Kidney glomerular epithelial cell (primary cell): Measurements from ENCODE around the gene MYO1D.
A peak's percentile ranks its signal among the peaks of the same experiment; 100 is the strongest.

Experiments used
- DNase-seq: peaks from one replicate; lab custom pipeline; 2025; lab: John Stamatoyannopoulos, UW

Gene MYO1D

DNA sequence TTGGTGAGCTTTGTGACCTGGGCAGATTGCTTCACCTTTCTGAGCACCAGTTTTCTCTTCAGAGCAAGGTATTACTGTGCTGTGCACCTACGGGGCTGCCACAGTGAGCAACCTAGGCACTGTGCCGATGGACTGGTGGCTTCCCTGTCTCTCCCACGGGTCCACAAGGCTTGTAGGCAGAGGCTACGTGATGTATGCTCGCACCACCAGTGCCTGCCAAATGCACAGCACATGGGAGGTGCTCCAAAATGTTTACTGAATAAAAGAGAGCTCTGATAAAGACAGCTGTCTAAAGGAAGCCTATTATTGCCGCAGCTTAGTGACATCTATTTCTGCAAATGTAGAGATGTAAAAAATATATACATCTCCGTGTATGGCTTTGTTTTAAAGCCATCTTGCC lies 251.0 kb downstream of the MYO1D start:
- no peak for DNase-seq

DNA sequence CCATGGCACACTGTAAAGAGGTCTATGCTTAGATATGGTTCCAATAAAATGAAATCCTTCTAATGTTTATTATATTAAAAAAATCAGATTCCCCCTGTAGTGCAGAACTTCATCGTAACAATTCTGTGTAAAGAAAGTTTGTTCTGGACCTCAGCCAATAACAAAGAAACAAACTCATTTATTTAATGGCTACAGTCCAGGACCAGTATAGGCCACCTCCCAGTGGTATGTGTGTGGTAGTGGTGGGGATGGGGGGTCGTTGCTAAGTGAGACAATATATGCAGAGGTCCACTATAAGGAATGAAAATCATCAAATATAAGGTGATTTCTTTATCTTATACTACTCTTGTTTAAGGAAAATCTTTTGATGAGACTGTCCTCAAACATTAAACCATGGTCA lies 253.7 kb downstream of the MYO1D start:
- no peak for DNase-seq

DNA sequence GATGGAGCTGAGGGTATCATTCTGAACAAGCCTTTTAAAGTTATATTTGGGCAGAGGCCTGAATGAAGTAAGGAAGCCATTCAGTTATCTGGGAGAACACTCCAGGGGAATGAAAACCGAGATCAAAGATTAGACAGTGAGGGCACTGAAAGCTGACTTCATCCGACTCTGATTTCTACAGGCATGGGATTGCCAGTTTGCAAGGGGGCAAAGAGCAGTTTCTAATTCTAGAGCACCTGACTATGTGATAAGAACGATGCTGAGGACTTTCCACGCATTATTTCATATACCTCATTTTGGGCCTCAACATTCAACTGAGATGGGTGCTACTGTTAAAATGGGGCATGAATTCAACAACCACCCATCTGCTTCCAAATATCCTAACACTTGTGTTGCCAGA lies 254.4 kb downstream of the MYO1D start:
- no peak for DNase-seq

DNA sequence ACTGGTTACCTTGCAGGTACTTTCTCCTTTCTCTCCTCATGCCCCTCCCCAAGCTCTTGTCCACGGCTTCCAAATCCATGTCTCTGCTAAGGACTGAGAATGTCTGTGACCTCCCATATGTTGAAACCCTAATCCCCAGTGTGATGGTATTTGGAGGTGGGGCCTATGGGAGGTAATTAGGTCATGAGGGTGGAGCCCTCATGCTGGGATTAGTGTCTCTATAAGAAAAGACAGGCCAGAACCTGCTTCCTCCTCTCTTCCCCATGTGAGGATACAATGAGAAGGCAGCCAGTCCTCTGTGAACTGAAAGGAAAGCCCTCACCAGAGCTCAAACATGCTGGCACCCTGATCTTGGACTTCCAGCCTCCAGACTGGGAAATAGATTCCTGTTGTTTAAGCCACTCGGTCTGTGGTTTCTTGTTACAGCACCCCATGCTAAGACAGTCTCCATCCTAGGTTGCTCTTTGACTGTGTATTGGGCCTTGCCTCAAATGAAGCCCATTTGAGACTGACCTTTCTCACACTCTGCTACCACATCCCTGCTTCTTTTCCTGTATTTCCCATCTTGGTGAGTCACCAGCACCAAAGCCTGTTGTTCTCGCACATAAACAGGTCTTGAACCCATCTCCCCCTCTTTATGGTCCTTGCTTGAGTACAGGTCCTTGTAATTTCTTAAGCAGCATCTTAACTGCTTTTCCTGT lies 255.2 kb downstream of the MYO1D start:
- DNase-seq = no peak

DNA sequence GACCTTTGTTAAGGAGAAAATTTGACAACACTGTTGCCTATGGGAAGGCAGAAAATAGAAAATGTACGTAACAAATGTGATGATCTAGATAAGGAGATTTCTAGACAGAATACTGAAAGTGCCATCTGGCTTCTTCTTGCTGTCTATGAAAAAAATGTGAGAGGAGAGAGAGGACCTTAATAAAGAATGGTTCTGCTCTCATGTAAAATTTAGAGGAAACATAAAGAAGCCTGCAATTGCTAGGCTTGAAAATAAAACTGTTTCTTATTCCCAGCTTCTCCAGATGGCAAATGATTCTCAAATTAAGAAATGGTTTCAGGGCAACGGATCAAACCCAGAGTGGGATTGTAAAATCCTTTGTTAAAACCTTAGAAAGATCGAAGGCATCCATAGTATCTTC lies 261.6 kb downstream of the MYO1D start:
- no peak for DNase-seq

DNA sequence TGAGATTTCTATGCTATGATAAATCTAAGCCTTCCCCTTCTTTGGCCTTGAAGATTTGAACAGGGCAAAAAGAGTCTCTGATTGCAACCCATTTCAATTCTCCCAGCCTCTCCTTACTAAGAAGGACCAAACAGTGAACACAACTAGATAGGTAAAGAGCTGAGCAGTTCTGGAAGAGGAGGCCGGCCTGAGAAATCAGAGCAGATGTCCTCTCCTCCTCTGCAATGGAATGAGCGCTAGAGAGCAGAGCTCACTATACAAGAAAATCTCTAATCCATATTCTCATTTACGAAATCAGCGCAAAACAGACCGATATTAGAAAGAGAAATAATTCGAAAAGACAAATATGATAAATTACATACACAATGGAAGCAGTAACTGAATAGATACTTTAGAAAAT lies 266.0 kb downstream of the MYO1D start:
- no peak for DNase-seq

DNA sequence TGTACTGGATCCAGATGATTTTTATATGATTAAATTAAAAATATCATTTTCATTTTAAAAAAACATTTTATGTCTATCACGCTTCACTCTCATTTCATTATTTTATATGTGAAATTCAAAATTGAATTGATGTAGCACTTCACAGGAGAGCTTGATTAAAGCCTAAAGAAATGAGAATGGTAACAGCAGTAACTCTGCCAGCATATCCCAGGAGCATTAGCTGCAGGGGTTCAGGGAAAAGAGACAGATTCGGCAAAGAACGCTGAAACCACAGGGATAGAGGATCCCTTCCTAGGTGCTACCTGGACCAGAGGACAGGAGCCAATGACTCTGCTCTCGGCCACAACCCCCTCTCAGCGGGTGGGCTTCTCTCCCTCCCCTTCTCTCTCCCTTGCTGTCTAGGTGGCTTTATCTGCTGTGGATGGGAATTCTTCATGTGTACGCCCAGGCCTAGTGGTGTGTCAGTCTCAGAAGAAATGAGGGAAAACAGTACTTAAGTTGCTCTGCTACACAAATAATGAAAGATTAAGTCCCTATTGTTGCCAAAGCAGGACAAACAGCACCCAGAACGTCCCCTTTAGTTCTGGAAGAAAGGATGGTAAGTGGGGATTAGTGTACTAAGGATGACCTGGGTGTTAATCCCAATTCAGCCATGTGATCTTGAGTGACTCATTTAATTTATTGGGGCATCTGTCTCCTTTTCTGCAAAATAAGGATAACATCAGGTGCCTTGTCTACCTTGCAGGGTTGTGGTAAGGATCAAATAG lies 266.9 kb downstream of the MYO1D start:
- no peak for DNase-seq

DNA sequence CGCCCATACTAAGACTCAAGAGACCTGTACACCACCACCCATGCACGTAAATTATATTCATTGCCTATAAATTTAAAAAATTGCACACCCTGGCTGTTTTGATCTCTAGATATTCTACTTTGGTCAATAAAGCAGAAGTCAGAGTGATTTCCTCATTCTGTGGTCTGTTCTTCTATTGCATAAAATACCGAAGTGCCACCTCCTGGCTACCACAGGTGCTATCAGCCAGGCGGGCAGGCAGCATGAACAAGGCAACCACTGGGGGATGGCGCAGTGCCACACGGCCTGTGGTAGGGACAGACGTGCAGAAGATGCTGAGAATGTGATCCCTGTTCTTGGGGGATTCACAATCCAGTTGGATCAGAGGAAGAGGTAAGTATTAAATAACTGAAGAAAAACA lies 267.8 kb downstream of the MYO1D start:
- peak; percentile 22 for DNase-seq

DNA sequence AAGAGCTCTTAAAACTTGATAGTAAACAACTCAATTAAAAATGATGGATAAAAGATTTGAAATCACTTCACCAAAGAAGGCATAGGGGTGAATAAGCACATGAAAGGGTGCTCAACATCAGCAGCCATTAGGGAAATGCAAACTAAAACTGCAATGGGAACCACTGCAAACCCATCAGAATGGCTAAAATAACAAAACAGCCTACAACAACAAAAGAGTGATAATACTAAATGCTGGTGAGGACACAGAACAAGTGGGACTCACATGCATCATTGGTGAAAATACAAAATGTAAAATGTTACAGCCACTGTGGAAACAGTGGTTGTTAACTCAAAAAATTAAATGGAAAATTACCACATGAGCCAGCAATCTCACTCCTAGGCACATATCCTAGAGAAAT lies 268.7 kb downstream of the MYO1D start:
- no peak for DNase-seq

DNA sequence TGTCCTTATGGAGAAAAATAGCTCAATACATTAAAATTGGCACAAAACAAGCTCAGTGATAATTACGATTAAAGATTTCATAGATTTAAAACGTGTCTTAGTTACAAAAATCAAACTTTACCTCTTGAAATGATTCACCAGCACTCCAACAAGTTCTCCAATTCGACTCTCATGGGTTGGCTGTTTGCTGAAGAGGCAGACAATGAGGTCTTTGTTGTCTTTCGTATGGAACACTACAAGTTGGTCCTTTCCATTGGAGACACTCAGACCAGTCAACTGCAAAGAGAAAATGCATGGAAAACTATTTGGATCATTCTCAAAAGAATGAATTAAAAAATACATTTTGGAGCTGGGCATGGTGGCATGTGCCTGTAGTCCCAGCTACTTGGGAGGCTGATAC lies 272.0 kb downstream of the MYO1D start:
- no peak for DNase-seq

DNA sequence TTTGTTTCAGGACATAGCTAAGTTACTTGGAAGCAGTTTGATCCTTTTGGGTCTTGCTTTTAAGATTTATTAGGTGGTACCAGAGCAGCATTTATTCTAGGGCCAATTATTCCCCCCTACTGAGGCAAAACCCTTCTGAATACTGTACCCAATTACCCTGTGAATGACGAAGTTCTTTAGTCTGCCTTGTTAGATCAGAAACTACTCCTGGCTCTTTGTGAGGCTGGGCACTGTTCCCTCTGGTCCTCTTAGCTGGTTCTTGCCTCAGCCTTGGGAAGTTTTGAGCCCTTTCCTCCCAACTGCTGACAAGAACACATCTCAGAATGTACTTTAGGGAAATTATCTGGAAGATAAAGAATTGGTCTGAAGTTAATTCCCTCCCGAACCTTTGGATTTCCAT lies 274.5 kb downstream of the MYO1D start:
- no peak for DNase-seq

DNA sequence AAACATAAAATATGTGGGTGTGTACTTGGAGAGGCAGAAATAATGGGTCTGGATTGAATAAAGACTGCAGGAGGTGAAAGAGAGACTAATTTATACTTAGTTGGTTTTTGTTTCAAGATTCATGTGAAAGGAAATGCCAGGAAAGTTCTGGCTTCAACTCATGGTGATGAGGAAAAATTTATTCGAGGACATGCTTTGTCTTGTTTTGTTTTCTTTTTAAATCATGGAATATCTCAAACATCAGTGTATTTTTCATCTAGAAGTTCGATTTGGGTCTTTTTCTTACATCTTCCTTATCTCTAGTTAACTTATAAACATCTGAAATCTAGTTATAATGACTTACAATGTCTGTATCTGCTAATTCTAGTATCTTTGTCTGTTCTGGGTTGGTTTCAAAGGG lies 275.1 kb downstream of the MYO1D start:
- no peak for DNase-seq

DNA sequence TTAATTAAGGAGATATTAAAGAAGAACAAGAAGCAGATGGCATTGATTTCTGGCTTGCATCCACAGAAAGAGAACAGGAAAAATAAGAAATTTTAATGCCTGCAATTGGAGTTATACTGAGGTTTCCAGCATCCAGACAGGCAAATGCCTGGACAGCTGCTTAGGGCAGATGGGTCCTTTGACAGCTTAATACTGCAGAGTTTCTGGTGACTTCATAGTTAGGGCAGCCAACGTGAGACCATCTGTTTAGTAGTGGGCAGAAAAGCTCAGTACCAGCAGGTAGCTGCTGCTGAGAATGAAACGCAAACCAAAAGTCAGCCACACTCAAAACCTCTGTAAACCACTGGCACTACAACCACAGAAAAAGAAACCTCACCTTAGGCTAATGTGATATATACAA lies 280.3 kb downstream of the MYO1D start:
- no peak for DNase-seq

DNA sequence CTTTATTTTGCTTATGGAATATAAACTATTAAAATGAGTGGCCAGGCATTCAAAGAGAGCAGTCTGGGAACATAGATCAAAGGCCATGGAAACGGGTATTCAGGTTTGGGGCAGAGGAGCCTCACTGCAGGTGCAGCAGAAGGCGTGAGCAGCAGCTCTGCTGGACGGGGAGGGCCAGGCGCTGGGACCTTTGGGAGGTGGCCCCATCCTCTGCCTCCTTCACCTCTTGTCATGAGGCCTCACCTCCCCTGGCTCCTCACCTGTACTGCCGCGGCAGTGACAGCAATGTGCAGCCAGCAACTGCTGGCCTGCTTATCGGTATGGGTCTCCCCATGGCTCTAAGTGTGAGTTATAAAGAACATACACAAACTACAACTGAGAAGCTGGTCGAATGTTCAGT lies 280.7 kb downstream of the MYO1D start:
- DNase-seq = no peak

DNA sequence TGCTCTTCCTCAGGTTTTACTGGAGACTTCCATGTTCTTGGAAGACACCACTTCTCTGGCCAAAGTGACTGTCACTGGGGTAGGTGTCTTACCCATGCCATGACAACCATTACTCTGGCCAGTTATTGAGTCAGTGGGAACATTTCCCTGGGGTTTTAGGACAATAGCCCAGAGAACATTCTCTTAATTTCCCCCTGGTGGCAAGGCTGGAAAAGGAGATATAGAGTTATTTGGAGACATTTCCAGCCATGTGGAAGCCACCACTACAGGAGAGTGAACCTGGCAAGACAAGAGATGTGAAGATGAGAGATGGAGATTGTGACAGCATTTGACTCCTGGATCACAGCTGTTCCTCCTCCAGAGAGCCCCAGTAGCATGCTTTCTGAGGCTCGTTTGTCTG lies 283.9 kb downstream of the MYO1D start:
- DNase-seq = no peak

DNA sequence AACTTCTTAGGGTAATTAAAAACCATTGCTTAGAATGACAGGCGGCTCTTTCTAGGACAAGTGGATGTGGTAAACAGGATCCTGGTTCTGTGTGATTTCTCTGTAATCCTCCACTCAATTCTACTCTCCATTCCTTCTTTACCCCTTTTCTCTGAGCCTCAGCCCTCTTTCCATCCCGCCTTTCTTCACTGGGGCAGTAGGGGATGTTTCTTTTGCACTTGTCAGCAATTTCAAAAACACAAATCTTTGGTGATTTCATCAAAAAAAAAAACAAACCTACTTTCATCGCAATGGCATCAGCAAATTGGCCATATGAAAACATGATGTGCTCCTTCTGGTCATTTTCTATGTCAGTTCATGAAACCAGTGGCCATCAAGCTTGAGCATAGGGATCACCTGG lies 285.5 kb downstream of the MYO1D start:
- DNase-seq = no peak

DNA sequence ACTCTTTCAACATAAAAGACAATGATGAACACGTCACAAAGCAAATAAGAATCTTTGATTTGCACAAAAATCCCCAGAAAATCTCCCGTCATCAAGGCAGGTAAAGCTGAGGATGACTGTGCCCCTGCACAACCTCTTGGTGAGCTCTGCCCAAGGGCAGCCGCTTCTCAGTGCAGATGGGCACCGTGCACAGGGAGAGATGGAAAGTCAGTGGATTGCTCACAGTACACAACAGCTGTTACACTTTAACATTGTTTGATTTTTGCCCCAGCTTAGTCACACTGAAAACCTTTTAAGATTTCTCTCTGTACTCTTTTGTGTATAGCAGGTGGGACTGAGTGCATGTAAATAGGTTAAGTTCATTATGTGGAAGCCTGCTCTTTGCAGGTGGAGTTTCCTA lies 285.9 kb downstream of the MYO1D start:
- DNase-seq = no peak

DNA sequence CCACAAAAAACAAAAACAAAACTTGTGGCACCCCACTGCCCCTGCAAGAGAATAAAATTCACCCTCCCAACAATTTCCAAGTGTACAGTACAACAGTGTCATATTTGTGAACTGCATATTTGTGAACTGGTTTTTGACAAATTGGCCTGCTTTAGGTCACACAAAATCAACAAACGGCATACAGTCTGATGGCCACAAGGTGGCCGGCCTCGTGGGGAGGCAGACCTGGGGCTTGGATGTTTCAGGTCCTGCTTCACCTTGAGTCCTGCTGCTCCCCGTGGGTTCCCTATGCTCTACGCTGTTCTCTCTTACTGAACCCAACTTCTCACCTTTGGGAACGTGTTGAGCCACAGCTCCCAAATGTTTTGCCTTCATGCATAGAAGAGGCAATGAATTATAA lies 287.9 kb downstream of the MYO1D start:
- DNase-seq = no peak

DNA sequence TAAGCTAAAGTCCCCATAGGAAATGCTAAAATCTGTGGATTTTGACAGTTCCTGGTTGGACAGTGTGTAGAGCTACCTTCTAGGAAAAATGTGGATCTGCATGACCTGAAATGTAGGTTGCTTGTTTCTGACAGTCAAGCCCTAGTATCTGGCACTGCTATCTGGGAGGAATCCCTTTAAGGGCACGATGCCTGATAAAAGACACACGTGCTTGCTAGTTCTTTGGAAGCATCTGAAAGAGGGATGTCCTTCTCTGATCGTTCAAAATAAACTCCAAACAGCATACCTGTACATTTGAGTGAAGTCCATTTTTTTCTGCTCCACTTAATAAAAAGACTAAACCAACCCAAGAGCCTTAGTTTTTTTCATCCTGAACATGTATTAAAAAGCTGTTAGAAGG lies 288.8 kb downstream of the MYO1D start:
- no peak for DNase-seq

DNA sequence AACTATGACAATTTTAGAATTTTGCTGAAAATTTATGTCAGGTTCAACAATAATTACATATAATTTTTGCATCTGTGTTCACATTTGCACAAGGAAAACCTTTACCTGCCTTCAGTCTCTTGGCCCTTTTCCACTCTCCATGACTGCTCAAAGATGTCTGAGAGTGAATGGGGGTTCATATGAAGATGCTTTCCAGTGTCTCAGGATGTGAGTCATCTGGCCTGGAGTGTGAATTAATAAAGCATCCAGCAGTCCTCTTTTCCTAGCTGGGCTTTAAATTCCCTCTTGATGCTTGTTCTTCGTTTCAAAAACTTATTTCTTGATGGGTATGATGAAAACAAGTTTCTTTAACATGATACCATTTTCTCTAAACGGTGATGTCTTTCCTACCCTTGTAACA lies 290.3 kb downstream of the MYO1D start:
- peak; percentile 11 for DNase-seq

DNA sequence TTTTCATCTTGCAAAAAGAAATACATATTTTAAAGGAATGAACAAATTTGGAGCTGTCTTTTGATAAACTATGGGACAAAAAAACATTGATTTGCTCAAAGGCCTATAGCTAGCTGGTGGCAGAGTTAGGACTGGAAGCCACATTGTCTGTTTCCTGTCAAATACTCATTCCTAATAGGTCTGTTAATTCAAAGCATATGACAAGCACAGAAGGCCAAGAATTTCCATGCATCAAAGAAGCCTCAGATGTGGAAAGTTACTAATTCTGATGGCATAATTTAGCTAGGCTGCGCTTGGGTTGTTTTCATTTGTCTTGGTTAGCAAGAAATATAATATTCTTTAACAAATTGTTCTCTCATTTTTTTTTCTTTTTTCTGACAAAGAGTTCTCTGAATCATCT lies 292.1 kb downstream of the MYO1D start:
- DNase-seq = no peak

DNA sequence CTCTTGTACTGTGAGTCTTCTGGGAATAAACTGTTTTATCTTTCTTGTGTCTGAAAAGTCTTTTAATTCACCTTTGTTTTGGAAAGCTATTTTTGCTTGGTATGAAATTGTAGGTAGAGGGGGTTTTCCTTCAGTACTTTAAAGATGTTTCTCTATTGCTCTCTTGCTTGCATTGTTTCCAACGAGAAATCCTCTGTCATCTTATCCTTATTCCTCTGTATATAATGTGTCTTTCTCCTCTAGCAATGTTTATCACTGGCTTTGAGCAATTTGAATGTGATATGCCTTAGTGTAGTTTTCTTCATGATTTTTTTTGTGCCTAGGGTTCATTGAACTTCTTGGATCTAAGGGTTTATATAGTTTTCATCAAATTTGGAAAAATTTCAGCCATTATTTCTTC lies 293.9 kb downstream of the MYO1D start:
- DNase-seq = no peak

DNA sequence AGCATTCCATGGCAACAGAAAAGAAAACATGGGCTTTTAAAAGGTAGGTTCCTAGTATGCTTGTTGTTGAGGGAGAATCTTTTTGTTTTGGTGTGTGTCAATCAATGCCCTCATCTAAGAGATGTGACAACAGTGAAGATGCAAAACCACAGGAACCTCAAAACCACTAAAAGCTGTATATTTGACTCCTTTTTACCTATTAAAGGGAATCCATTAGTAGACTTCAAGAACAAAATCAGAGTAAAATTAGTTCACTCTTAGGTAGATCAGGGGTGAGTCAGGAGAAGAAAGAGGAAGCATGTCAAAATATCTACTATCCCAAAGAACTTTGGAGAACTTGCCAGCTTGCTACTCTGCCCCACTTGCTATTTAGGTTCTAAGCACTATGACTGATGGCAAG lies 301.1 kb downstream of the MYO1D start:
- DNase-seq = no peak

DNA sequence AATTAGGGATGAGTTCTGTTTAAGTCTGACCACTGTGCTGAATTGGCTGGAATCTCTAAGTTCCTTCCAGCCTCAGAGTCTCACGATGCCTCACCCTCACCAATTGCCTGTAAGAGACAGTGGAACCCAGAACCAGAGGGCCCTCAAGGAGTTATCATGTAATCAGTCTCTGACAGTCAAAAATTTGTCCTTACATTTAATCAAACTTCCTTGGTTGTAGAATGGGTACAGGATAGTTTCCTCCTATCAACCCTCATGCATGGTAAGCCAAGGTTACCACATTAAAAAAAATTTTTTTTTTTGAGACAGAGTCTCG lies 306.9 kb downstream of the MYO1D start:
- DNase-seq = no peak
